ENCODE measurements around the gene CDKAL1.

The CDKAL1 gene

DNA sequence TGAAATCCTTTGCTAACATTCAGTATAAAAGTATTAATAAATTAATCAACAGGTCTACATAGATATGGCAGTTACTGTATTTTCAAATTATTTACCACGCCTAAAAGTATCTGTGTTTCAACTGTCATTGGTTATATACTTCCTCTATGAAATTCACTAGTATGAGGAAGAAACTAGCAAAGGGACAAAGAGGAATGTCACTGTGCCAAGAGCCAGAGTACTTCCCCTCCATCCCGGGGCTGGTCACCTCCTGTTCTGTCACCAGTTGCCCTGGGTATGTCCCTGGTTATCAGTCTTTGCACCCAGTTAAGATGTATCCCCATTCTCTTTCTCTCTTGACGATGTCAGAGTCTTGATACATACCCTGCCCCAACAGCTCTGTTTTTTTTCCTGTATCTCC, 582.5 kb downstream of the CDKAL1 start:
- TF ChIP-seq, protein P1, sequence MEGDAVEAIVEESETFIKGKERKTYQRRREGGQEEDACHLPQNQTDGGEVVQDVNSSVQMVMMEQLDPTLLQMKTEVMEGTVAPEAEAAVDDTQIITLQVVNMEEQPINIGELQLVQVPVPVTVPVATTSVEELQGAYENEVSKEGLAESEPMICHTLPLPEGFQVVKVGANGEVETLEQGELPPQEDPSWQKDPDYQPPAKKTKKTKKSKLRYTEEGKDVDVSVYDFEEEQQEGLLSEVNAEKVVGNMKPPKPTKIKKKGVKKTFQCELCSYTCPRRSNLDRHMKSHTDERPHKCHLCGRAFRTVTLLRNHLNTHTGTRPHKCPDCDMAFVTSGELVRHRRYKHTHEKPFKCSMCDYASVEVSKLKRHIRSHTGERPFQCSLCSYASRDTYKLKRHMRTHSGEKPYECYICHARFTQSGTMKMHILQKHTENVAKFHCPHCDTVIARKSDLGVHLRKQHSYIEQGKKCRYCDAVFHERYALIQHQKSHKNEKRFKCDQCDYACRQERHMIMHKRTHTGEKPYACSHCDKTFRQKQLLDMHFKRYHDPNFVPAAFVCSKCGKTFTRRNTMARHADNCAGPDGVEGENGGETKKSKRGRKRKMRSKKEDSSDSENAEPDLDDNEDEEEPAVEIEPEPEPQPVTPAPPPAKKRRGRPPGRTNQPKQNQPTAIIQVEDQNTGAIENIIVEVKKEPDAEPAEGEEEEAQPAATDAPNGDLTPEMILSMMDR (IDR thresholded peaks at IDR 0.05; ENCODE audit: insufficient read depth, low read length, poor library complexity, severe bottlenecking) = no peak
- Histone ChIP-seq H3K4me3 (replicated peaks; ENCODE audit: low read depth, low read length) (no peak overlapping the region), H3K36me3 (ENCODE audit: control insufficient read depth, insufficient read depth, low read length) (no peaks in the 10 kb centered on the region), H3K27me3 (replicated peaks; ENCODE audit: control insufficient read depth, insufficient read depth, low read length) (no peaks in the 10 kb centered on the region)
- DNase-seq (ENCODE audit: extremely low read depth, insufficient read length) = no peak

DNA sequence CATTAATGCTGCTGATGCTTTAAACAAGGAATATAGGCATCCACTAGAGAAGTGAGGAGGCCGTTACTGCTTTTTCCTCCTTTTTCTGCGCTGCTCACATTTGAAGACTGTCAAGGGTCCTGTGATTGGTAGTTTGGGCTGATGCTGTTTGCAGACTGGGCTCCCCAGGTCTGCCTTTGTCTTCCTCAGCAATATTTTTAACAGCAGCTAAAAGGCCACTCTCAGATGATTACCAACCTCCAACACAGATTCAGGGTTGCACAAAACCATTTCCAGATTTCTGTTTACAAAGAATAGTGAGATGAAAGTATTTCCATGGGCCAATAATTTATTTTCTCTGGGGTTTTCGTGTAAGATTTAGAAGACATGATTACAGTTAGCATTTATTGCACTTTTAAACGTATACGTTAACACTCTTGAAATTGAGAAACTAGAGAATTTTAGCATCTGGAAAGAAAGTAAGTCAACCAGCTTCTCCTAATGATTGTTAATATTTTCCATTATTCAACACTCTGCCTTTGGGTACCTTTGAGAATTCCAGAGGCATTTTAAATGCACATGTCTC, 584.0 kb downstream of the CDKAL1 start:
- Histone ChIP-seq H3K4me3 (replicated peaks; ENCODE audit: low read depth, low read length) (no peak overlapping the region), H3K36me3 (ENCODE audit: control insufficient read depth, insufficient read depth, low read length) (no peaks in the 10 kb centered on the region), H3K27me3 (replicated peaks; ENCODE audit: control insufficient read depth, insufficient read depth, low read length) (no peaks in the 10 kb centered on the region)
- DNase-seq (ENCODE audit: extremely low read depth, insufficient read length) = no peak
- TF ChIP-seq, protein P1 (IDR thresholded peaks at IDR 0.05; ENCODE audit: insufficient read depth, low read length, poor library complexity, severe bottlenecking) = no peak

DNA sequence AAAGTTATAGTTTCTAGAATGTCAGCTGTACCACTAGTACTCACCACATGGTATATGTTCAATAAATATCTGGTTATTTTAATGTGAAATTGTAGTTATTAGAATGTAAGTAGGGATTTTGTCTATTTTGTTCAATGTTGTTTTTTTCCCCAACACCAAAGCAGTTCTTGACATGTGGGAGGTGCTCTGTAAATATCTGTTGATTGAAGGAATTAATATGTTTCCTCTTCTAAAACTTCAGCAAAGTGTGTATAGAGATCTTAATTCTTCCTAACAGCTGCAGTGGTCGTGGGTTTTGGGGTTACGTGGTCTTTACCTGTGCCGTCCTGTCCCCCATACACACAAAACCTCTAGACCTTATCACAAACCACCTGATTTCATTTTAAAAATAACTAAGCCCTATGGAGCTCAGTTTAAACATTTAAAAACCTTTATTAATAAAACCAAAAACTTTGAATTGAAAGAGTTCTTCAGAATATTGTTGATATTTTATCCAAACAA, 587.4 kb downstream of the CDKAL1 start:
- Histone ChIP-seq H3K27me3 (replicated peaks; ENCODE audit: control insufficient read depth, insufficient read depth, low read length) (no peaks in the 10 kb centered on the region), H3K4me3 (replicated peaks; ENCODE audit: low read depth, low read length) (no peak overlapping the region), H3K36me3 (ENCODE audit: control insufficient read depth, insufficient read depth, low read length) (no peaks in the 10 kb centered on the region)
- DNase-seq (ENCODE audit: extremely low read depth, insufficient read length) = no peak
- TF ChIP-seq, protein P1 (IDR thresholded peaks at IDR 0.05; ENCODE audit: insufficient read depth, low read length, poor library complexity, severe bottlenecking) = no peak

DNA sequence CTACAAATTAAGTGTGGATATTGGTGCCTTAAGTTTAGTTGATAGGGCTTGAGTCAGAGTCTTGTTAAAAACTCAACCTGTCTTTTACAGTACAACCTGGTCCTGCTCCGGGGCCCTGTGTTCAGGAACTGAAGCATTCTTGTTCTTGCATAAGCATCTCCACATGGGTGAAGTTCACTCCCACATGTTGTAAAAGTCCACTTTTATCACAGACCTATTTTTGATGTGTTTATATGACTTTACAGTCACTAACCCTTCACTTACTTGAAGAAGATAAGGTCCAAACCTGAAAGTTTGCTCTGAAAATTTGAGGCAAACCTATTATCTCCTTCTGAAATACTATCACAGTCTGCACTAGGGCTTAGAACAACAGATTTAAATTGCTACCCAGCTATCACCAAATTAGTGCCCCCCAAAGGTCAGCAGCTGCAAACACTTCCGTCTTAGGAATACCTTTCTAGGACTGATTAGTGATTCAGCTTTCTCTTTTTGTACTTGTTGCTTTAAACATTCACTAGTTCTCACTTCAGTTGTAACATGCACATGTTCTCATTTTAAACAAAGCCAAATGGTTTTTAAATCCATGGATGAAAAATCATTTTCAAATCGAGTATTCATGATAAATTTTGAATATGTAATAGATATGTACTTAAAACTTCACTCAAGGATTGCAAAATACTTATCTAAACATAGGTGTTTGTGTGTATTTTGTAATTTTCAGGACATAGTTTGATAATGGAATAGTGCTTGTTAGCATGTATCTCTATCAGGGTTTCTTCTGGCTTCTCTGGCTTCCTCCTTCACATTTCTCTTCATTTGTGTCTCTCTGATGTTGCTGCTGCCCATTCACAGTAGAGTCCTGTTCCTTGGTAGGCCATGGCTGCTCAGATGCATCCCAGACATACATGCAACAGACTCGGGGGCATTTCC, 589.5 kb downstream of the CDKAL1 start:
- H3K4me3 ChIP-seq (replicated peaks; ENCODE audit: low read depth, low read length) = no peak overlapping the region
- H3K36me3 ChIP-seq (ENCODE audit: control insufficient read depth, insufficient read depth, low read length) = no peaks in the 10 kb centered on the region
- no peaks in the 10 kb centered on the region for H3K27me3 ChIP-seq (replicated peaks; ENCODE audit: control insufficient read depth, insufficient read depth, low read length)
- DNase-seq (ENCODE audit: extremely low read depth, insufficient read length) = no peak
- TF ChIP-seq, protein P1 (IDR thresholded peaks at IDR 0.05; ENCODE audit: insufficient read depth, low read length, poor library complexity, severe bottlenecking) = no peak

DNA sequence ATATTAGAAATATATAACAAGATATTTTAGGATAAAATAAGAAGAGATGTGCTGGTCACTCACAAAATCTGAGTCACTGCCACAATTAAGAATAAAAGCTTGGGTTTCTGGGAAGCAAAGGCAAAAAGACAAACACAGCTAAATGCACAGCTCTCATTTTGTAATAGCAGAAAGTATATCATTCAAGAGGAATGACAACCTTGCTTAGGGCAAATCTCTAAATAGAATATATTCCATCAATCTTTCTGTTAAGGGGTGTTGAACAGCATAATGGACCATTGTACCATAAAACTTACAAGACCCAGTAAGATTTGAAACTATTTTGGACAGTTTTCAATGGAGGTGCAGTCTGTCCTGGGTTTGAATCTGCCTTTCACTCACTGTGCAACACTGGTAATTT, 594.3 kb downstream of the CDKAL1 start:
- no peak for DNase-seq (ENCODE audit: extremely low read depth, insufficient read length)
- no peaks in the 10 kb centered on the region for H3K27me3 ChIP-seq (replicated peaks; ENCODE audit: control insufficient read depth, insufficient read depth, low read length)
- no peak overlapping the region for H3K4me3 ChIP-seq (replicated peaks; ENCODE audit: low read depth, low read length)
- H3K36me3 ChIP-seq (ENCODE audit: control insufficient read depth, insufficient read depth, low read length) = no peaks in the 10 kb centered on the region
- TF ChIP-seq, protein P1 (IDR thresholded peaks at IDR 0.05; ENCODE audit: insufficient read depth, low read length, poor library complexity, severe bottlenecking) = no peak
